ENCODE data around the gene DLD.

DLD gene

GRCh38 chr7:107940951-107941350, 50.0 kb downstream of the DLD start:
- DNase-seq (ENCODE audit: extremely low read depth, insufficient read length), result no peak
- TF ChIP-seq, protein P1, sequence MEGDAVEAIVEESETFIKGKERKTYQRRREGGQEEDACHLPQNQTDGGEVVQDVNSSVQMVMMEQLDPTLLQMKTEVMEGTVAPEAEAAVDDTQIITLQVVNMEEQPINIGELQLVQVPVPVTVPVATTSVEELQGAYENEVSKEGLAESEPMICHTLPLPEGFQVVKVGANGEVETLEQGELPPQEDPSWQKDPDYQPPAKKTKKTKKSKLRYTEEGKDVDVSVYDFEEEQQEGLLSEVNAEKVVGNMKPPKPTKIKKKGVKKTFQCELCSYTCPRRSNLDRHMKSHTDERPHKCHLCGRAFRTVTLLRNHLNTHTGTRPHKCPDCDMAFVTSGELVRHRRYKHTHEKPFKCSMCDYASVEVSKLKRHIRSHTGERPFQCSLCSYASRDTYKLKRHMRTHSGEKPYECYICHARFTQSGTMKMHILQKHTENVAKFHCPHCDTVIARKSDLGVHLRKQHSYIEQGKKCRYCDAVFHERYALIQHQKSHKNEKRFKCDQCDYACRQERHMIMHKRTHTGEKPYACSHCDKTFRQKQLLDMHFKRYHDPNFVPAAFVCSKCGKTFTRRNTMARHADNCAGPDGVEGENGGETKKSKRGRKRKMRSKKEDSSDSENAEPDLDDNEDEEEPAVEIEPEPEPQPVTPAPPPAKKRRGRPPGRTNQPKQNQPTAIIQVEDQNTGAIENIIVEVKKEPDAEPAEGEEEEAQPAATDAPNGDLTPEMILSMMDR (IDR thresholded peaks at IDR 0.05; ENCODE audit: insufficient read depth, low read length, poor library complexity, severe bottlenecking), result no peak
- Histone ChIP-seq H3K36me3 (ENCODE audit: control insufficient read depth, insufficient read depth, low read length) (peaks cover 3% of the 10 kb centered on the region), H3K27me3 (replicated peaks; ENCODE audit: control insufficient read depth, insufficient read depth, low read length) (no peaks in the 10 kb centered on the region), H3K4me3 (replicated peaks; ENCODE audit: low read depth, low read length) (no peak overlapping the region)

DNA sequence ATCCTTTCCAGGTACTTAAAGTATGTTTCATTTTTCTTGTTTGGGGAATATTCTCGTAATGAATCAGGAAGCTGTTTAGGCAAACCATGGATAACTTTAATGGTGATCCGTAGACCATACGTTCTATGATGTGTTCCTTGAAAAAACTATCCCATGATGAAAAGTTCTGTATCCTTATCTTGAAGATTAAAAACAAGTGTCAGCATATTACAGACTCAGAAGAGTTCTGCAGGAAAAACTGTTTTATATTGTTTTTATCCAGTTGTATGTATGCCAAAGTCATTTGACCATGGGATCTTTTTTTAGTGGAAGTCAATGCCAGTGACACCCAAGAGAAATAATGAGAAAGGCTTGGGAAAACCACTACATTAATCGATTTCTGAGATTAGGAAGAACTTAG, 52.0 kb downstream of the DLD start:
- Histone ChIP-seq H3K27me3 (replicated peaks; ENCODE audit: control insufficient read depth, insufficient read depth, low read length) (no peaks in the 10 kb centered on the region), H3K36me3 (ENCODE audit: control insufficient read depth, insufficient read depth, low read length) (peaks cover 3% of the 10 kb centered on the region), H3K4me3 (replicated peaks; ENCODE audit: low read depth, low read length) (no peak overlapping the region)
- TF ChIP-seq, protein P1 (IDR thresholded peaks at IDR 0.05; ENCODE audit: insufficient read depth, low read length, poor library complexity, severe bottlenecking), result no peak
- no peak for DNase-seq (ENCODE audit: extremely low read depth, insufficient read length)

DNA sequence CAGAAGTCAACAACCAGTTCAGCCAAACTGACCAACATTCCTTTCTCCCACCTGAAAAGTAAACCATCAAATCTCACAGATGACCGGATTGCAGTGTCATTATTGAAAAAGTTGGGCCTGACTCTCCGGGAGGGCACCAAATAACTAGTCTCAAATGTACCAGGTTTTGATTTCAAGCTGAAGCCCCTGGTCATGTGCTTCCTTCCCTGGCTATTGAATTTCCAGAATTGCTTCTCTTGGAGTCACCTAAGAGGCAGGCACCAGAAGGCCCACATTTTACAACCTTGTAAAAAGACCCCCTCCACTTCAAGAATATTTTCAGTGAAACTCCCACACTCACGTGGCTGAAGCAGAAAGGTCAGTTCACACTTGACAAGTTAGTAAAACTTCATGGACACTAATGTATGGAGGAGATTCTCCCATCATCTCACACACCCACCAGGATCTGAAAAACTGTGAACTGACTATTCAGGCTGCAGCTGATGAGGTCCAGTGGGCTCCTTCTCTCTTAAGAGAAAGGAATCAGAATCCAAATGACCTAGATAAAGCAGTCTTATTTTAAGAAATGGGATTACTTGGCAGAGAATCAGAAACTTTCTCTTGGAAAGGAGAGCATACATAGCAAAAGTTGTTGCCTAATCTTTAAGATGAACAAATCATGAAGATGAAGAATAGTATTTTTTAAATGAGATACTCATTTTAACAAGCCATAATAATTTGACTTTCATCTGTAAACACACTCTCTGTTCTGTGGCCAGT, 53.6 kb downstream of the DLD start:
- Histone ChIP-seq H3K36me3 (ENCODE audit: control insufficient read depth, insufficient read depth, low read length) (no peaks in the 10 kb centered on the region), H3K4me3 (replicated peaks; ENCODE audit: low read depth, low read length) (no peak overlapping the region), H3K27me3 (replicated peaks; ENCODE audit: control insufficient read depth, insufficient read depth, low read length) (no peaks in the 10 kb centered on the region)
- TF ChIP-seq, protein P1 (IDR thresholded peaks at IDR 0.05; ENCODE audit: insufficient read depth, low read length, poor library complexity, severe bottlenecking), result no peak
- no peak for DNase-seq (ENCODE audit: extremely low read depth, insufficient read length)

- no peak for DNase-seq (ENCODE audit: extremely low read depth, insufficient read length)
- TF ChIP-seq, protein P1 (IDR thresholded peaks at IDR 0.05; ENCODE audit: insufficient read depth, low read length, poor library complexity, severe bottlenecking), result no peak
- no peaks in the 10 kb centered on the region for H3K27me3 ChIP-seq (replicated peaks; ENCODE audit: control insufficient read depth, insufficient read depth, low read length)
- H3K4me3 ChIP-seq (replicated peaks; ENCODE audit: low read depth, low read length), result no peak overlapping the region
- H3K36me3 ChIP-seq (ENCODE audit: control insufficient read depth, insufficient read depth, low read length), result no peaks in the 10 kb centered on the region
Observed at GRCh38 chr7:107945332-107945731, 54.3 kb downstream of the DLD start.

- Histone ChIP-seq H3K36me3 (ENCODE audit: control insufficient read depth, insufficient read depth, low read length) (no peaks in the 10 kb centered on the region), H3K27me3 (replicated peaks; ENCODE audit: control insufficient read depth, insufficient read depth, low read length) (no peaks in the 10 kb centered on the region), H3K4me3 (replicated peaks; ENCODE audit: low read depth, low read length) (no peak overlapping the region)
- no peak for DNase-seq (ENCODE audit: extremely low read depth, insufficient read length)
- TF ChIP-seq, protein P1 (IDR thresholded peaks at IDR 0.05; ENCODE audit: insufficient read depth, low read length, poor library complexity, severe bottlenecking), result no peak
Observed at GRCh38 chr7:107946451-107946850, 55.5 kb downstream of the DLD start.
